ENCODE data around the gene BCOR.

BCOR gene

DNA sequence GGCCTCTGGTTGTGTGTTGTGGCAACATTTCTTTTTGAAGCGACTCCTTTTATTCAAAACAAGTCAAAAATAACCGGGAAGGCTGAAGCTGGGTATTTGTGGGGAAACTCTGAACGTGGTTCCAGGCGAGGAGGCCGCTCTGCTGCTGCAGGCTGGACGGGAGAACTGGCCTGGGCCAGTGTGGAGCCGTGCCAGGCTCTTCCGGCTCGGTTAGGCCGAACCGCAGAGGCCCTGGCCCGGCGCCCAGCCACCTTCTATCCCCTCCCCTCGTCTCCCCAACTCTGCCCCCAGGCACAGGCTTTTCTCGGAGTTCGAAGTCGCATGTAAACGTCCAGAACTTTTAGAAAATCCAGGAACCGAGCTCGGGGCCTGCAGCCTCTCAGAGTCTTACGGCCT lies 2.4 kb upstream of the BCOR start:
- Histone ChIP-seq H3K4me1 (ENCODE audit: insufficient read depth, low read length) (peaks cover 24% of the 10 kb centered on the region), H3K27me3 (ENCODE audit: insufficient read depth, low read length, poor library complexity) (no peaks in the 10 kb centered on the region), H3K36me3 (ENCODE audit: insufficient read depth, low read length) (no peaks in the 10 kb centered on the region; the same call in 1 of the 2 replicates), H3K27ac (ENCODE audit: low read length) (no peak overlapping the region), H3K9me3 (ENCODE audit: insufficient read depth, low read length, severe bottlenecking) (no peaks in the 10 kb centered on the region), H4K20me1 (ENCODE audit: insufficient read depth, low read length) (peaks cover 13% of the 10 kb centered on the region), H3K4me2 (ENCODE audit: insufficient read depth, low read length) (peak overlapping the region; percentile 82; the same call in 1 of the 2 replicates), H3K79me2 (ENCODE audit: insufficient read depth, low read length) (peaks cover 58% of the 10 kb centered on the region), H2AFZ (ENCODE audit: low read depth, low read length) (no peak overlapping the region), H3K9ac (ENCODE audit: low read depth, low read length) (peak overlapping the region; percentile 84; the same call in 1 of the 2 replicates), H3K4me3 (ENCODE audit: low read depth in 1 of 2, low read length in 2 of 2) (no peak overlapping the region)
- TF ChIP-seq, protein P1, sequence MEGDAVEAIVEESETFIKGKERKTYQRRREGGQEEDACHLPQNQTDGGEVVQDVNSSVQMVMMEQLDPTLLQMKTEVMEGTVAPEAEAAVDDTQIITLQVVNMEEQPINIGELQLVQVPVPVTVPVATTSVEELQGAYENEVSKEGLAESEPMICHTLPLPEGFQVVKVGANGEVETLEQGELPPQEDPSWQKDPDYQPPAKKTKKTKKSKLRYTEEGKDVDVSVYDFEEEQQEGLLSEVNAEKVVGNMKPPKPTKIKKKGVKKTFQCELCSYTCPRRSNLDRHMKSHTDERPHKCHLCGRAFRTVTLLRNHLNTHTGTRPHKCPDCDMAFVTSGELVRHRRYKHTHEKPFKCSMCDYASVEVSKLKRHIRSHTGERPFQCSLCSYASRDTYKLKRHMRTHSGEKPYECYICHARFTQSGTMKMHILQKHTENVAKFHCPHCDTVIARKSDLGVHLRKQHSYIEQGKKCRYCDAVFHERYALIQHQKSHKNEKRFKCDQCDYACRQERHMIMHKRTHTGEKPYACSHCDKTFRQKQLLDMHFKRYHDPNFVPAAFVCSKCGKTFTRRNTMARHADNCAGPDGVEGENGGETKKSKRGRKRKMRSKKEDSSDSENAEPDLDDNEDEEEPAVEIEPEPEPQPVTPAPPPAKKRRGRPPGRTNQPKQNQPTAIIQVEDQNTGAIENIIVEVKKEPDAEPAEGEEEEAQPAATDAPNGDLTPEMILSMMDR (IDR thresholded peaks at IDR 0.05; ENCODE audit: borderline replicate concordance, extremely low read depth, low read length, poor library complexity, severe bottlenecking): no peak
- TF ChIP-seq EZH2 (IDR thresholded peaks at IDR 0.05; ENCODE audit: borderline replicate concordance, low read depth, low read length, severe bottlenecking): no peak
- no peak for ATAC-seq (ENCODE audit: insufficient read depth, low read depth)
- DNase-seq: no peak

- H3K27ac ChIP-seq (ENCODE audit: low read length): peak overlapping the region; percentile 91
- peak; percentile 30 for ATAC-seq (ENCODE audit: insufficient read depth, low read depth)
- no peaks in the 10 kb centered on the region for H3K9me3 ChIP-seq (ENCODE audit: insufficient read depth, low read length, severe bottlenecking)
- TF ChIP-seq, protein P1 (IDR thresholded peaks at IDR 0.05; ENCODE audit: borderline replicate concordance, extremely low read depth, low read length, poor library complexity, severe bottlenecking): no peak
- TF ChIP-seq EZH2 (IDR thresholded peaks at IDR 0.05; ENCODE audit: borderline replicate concordance, low read depth, low read length, severe bottlenecking): no peak
- peak overlapping the region; percentile 55; the same call in 1 of the 2 replicates for H2AFZ ChIP-seq (ENCODE audit: low read depth, low read length)
- DNase-seq: peak; percentile 73
- peak overlapping the region; percentile 82 for H3K4me2 ChIP-seq (ENCODE audit: insufficient read depth, low read length)
- peaks cover 58% of the 10 kb centered on the region for H3K79me2 ChIP-seq (ENCODE audit: insufficient read depth, low read length)
- peaks cover 21% of the 10 kb centered on the region for H4K20me1 ChIP-seq (ENCODE audit: insufficient read depth, low read length)
- H3K27me3 ChIP-seq (ENCODE audit: insufficient read depth, low read length, poor library complexity): no peaks in the 10 kb centered on the region
- no peaks in the 10 kb centered on the region; the same call in 1 of the 2 replicates for H3K36me3 ChIP-seq (ENCODE audit: insufficient read depth, low read length)
- H3K9ac ChIP-seq (ENCODE audit: low read depth, low read length): peak overlapping the region; percentile 84
- peak overlapping the region; percentile 39 to 66; a peak in 3 of 4 replicates for H3K4me3 ChIP-seq (ENCODE audit: low read depth in 1 of 2, low read length in 2 of 2)
- H3K4me1 ChIP-seq (ENCODE audit: insufficient read depth, low read length): peaks cover 28% of the 10 kb centered on the region
Observed at GRCh38 chrX:40099055-40099958, 1.5 kb upstream of the BCOR start.

- Histone ChIP-seq H3K4me1 (ENCODE audit: insufficient read depth, low read length) (peaks cover 36% of the 10 kb centered on the region), H3K79me2 (ENCODE audit: insufficient read depth, low read length) (peaks cover 58% of the 10 kb centered on the region), H3K4me3 (ENCODE audit: low read depth in 1 of 2, low read length in 2 of 2) (peak overlapping the region; percentile 39 to 66; a peak in 3 of 4 replicates), H3K27me3 (ENCODE audit: insufficient read depth, low read length, poor library complexity) (no peaks in the 10 kb centered on the region), H3K36me3 (ENCODE audit: insufficient read depth, low read length) (peaks cover 7% of the 10 kb centered on the region; the same call in 1 of the 2 replicates), H3K9ac (ENCODE audit: low read depth, low read length) (peak overlapping the region; percentile 84), H3K4me2 (ENCODE audit: insufficient read depth, low read length) (peak overlapping the region; percentile 82), H4K20me1 (ENCODE audit: insufficient read depth, low read length) (peaks cover 26% of the 10 kb centered on the region), H3K27ac (ENCODE audit: low read length) (peak overlapping the region; percentile 91), H2AFZ (ENCODE audit: low read depth, low read length) (peak overlapping the region; percentile 55; the same call in 1 of the 2 replicates), H3K9me3 (ENCODE audit: insufficient read depth, low read length, severe bottlenecking) (no peaks in the 10 kb centered on the region)
- DNase-seq (peak; percentile 75), ATAC-seq (ENCODE audit: insufficient read depth, low read depth) (peak; percentile 54)
- TF ChIP-seq, protein P1 (IDR thresholded peaks at IDR 0.05; ENCODE audit: borderline replicate concordance, extremely low read depth, low read length, poor library complexity, severe bottlenecking): peak; percentile 6
- no peak for TF ChIP-seq EZH2 (IDR thresholded peaks at IDR 0.05; ENCODE audit: borderline replicate concordance, low read depth, low read length, severe bottlenecking)
Observed at GRCh38 chrX:40098264-40099054, 701 bp upstream of the BCOR start.

All from DND-41 (cell line).